ENCODE data around the gene MYO1D.
A peak's percentile ranks its signal among the peaks of the same experiment; 100 is the strongest.

MYO1D gene

GRCh38 chr17:32820440-32820839, 56.5 kb downstream of the MYO1D start:
- DNase-seq (ENCODE audit: low spot score) = no peak
- in situ Hi-C loops (cut with MboI; ENCODE audit: low pct_unique_long_range_greater_than_20kb, low sequenced_read_pairs, unreplicated experiment) = no loop called here
- no peak for TF ChIP-seq CTCF (IDR thresholded peaks at IDR 0.05; ENCODE audit: extremely low read depth, insufficient read depth, missing control alignments)

- in situ Hi-C loops (cut with MboI; ENCODE audit: low pct_unique_long_range_greater_than_20kb, low sequenced_read_pairs, unreplicated experiment) = no loop called here
- DNase-seq (ENCODE audit: low spot score) = no peak
- no peak for TF ChIP-seq CTCF (IDR thresholded peaks at IDR 0.05; ENCODE audit: extremely low read depth, insufficient read depth, missing control alignments)
Observed at GRCh38 chr17:32819787-32820186, 57.1 kb downstream of the MYO1D start.

- DNase-seq (ENCODE audit: low spot score) = peak; percentile 18
- TF ChIP-seq CTCF (IDR thresholded peaks at IDR 0.05; ENCODE audit: extremely low read depth, insufficient read depth, missing control alignments) = no peak
- in situ Hi-C loops (cut with MboI; ENCODE audit: low pct_unique_long_range_greater_than_20kb, low sequenced_read_pairs, unreplicated experiment) = no loop called here
Observed at GRCh38 chr17:32819035-32819434, 57.9 kb downstream of the MYO1D start.

- in situ Hi-C loops (cut with MboI; ENCODE audit: low pct_unique_long_range_greater_than_20kb, low sequenced_read_pairs, unreplicated experiment) = no loop called here
- TF ChIP-seq CTCF (IDR thresholded peaks at IDR 0.05; ENCODE audit: extremely low read depth, insufficient read depth, missing control alignments) = no peak
- no peak for DNase-seq (ENCODE audit: low spot score)
Observed at GRCh38 chr17:32815460-32815859, 61.5 kb downstream of the MYO1D start.

GRCh38 chr17:32814836-32815235, 62.1 kb downstream of the MYO1D start:
- no peak for TF ChIP-seq CTCF (IDR thresholded peaks at IDR 0.05; ENCODE audit: extremely low read depth, insufficient read depth, missing control alignments)
- no peak for DNase-seq (ENCODE audit: low spot score)
- in situ Hi-C loops (cut with MboI; ENCODE audit: low pct_unique_long_range_greater_than_20kb, low sequenced_read_pairs, unreplicated experiment) = no loop called here

- in situ Hi-C loops (cut with MboI; ENCODE audit: low pct_unique_long_range_greater_than_20kb, low sequenced_read_pairs, unreplicated experiment) = no loop called here
- no peak for TF ChIP-seq CTCF (IDR thresholded peaks at IDR 0.05; ENCODE audit: extremely low read depth, insufficient read depth, missing control alignments)
- no peak for DNase-seq (ENCODE audit: low spot score)
Observed at GRCh38 chr17:32813021-32813420, 63.9 kb downstream of the MYO1D start.

- TF ChIP-seq CTCF (IDR thresholded peaks at IDR 0.05; ENCODE audit: extremely low read depth, insufficient read depth, missing control alignments) = no peak
- in situ Hi-C loops (cut with MboI; ENCODE audit: low pct_unique_long_range_greater_than_20kb, low sequenced_read_pairs, unreplicated experiment) = no loop called here
- DNase-seq (ENCODE audit: low spot score) = no peak
Observed at GRCh38 chr17:32810690-32811089, 66.2 kb downstream of the MYO1D start.

All from GM13977 (cell line).